Measurements from ENCODE around the gene KLF11.

DNA sequence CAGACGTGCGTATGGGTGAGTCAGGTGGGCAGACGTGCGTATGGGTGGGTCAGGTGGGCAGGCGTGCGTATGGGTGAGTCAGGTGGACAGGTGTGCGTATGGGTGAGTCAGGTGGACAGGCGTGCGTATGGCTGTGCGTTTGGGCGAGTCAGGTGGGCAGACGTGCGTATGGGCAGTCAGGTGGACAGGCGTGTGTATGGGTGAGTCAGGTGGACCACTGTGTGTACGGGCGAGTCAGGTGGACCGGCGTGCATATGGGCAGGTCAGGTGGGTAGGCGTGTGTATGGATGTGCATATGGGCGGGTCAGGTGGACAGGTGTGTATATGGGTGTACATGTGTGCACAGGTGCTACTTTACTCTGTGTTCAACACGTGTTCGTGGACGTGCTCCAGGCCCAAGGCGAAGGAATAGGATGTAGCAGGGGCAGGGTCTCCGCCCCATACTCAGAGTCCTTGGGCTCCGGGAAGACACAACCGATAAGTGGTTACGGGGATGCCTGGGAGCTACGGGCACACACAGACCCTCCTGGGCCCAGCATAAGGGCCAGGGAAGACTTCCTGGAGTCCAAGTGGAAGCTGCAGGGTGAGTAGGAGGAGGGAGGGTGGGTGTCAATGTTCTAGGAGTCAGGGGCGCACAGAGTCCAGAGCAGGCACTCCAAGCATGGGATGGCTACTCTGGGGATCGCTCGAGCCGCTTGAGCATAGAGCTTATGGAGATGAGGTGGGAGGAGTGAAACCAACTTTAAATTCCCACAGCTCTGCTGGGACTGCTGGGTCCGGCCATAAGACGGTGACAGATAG is 27.1 kb upstream of the KLF11 start:
- no peak for TF ChIP-seq POLR2AphosphoS5 (IDR thresholded peaks at IDR 0.05; ENCODE audit: borderline replicate concordance, low read depth, low read length)
- TF ChIP-seq EZH2 (IDR thresholded peaks at IDR 0.05) = no peak
- TF ChIP-seq FOXP2 (optimal IDR thresholded peaks at IDR 0.05; ENCODE audit: control extremely low read depth, extremely low read length, insufficient read depth) = no peak

Data from SK-N-MC (cell line).